Liver (tissue), 9 donors: ENCODE measurements around the gene OR5B2. TPM values are rescaled to one million over a fixed set of nuclear protein-coding genes. Genes with fewer than 3 reads are reported as not detected.

Experiments
- DNase-seq: peaks from one replicate; pipeline ENCODE4 v3.0.0-alpha.2; 2017; ENCODE audit warnings: low spot score
- H3K27ac ChIP-seq, 2 donors: one replicate each; pipeline ENCODE4 v1.7.0; 2013; ENCODE audit warnings: inconsistent platforms in 2 of 2, low read length in 2 of 2, control low read depth in 1 of 2, low read depth in 1 of 2, mild to moderate bottlenecking in 1 of 2
- H3K27me3 ChIP-seq, 4 donors: one replicate each; pipeline versions ENCODE4 v1.6.1 to v1.7.0; 2013; ENCODE audit warnings: low read length in 3 of 4, inconsistent platforms in 1 of 4, mild to moderate bottlenecking in 1 of 4, moderate library complexity in 1 of 4; ENCODE audit not compliant: control insufficient read depth in 4 of 4, insufficient read depth in 4 of 4
- H3K36me3 ChIP-seq, 4 donors: one replicate each; pipeline versions ENCODE4 v1.6.1 to v1.7.0; 2013; ENCODE audit warnings: low read length in 3 of 4, mild to moderate bottlenecking in 3 of 4, low read depth in 1 of 4, moderate library complexity in 1 of 4; ENCODE audit not compliant: control insufficient read depth in 4 of 4, insufficient read depth in 3 of 4
- H3K4me1 ChIP-seq, 4 donors: one replicate each; pipeline versions ENCODE4 v1.6.1 to v1.7.0; 2013; ENCODE audit warnings: low read length in 3 of 4, mild to moderate bottlenecking in 3 of 4, moderate library complexity in 1 of 4; ENCODE audit not compliant: control insufficient read depth in 4 of 4, insufficient read depth in 4 of 4
- H3K4me3 ChIP-seq, 3 donors: one replicate each; pipeline versions ENCODE4 v1.6.1 to v1.7.0; 2013; ENCODE audit warnings: low read length in 3 of 3, control low read depth in 1 of 3, low read depth in 1 of 3, mild to moderate bottlenecking in 1 of 3
- H3K9ac ChIP-seq, 2 donors: one replicate each; pipeline ENCODE4 v1.7.0; 2013; ENCODE audit warnings: low read length in 2 of 2, mild to moderate bottlenecking in 2 of 2, moderate library complexity in 2 of 2, control low read depth in 1 of 2, low read depth in 1 of 2
- H3K9me3 ChIP-seq, 4 donors: one replicate each; pipeline versions ENCODE4 v1.6.1 to v1.7.0; 2013; ENCODE audit warnings: low read length in 3 of 4; ENCODE audit not compliant: control insufficient read depth in 4 of 4
- EGR1 ChIP-seq, 2 donors: IDR thresholded peaks; 2 replicates each; pipeline ENCODE4 v1.6.1; 2016 to 2018; ENCODE audit warnings: antibody characterized with exemption in 2 of 2, low read depth in 2 of 2
- FOXA1 ChIP-seq: IDR thresholded peaks from 2 replicates; pipeline ENCODE4 v1.6.1; 2016; ENCODE audit warnings: antibody characterized with exemption
- GABPA ChIP-seq, 2 donors: IDR thresholded peaks in 1 of 2; conservative IDR thresholded peaks in 1 of 2; 2 replicates each; pipeline ENCODE4 v1.6.1; 2016; ENCODE audit warnings: antibody characterized with exemption in 2 of 2, mild to moderate bottlenecking in 1 of 2, moderate library complexity in 1 of 2
- HNF4G ChIP-seq: IDR thresholded peaks from 2 replicates; pipeline ENCODE4 v1.6.1; 2016; ENCODE audit warnings: antibody characterized with exemption
- JUND ChIP-seq, 2 donors: IDR thresholded peaks; 2 replicates each; pipeline ENCODE4 v1.6.1; 2016; ENCODE audit warnings: antibody characterized with exemption in 2 of 2
- NR2F2 ChIP-seq: IDR thresholded peaks from 2 replicates; pipeline ENCODE4 v1.6.1; 2016; ENCODE audit warnings: antibody characterized with exemption
- RAD21 ChIP-seq, 2 donors: IDR thresholded peaks; 2 replicates each; pipeline ENCODE4 v1.6.1; 2016; ENCODE audit warnings: antibody characterized with exemption in 2 of 2, mild to moderate bottlenecking in 2 of 2
- RXRA ChIP-seq, 2 donors: IDR thresholded peaks; 2 replicates each; pipeline ENCODE4 v1.6.1; 2017 to 2018; ENCODE audit warnings: antibody characterized with exemption in 2 of 2, mild to moderate bottlenecking in 1 of 2
- SP1 ChIP-seq: IDR thresholded peaks from 2 replicates; pipeline ENCODE4 v1.6.1; 2018; ENCODE audit warnings: antibody characterized with exemption, mild to moderate bottlenecking
- TAF1 ChIP-seq: conservative IDR thresholded peaks from 2 replicates; pipeline ENCODE4 v1.6.1; 2016; ENCODE audit warnings: antibody characterized with exemption, mild to moderate bottlenecking
- YY1 ChIP-seq: IDR thresholded peaks from 2 replicates; pipeline ENCODE4 v1.6.1; 2016; ENCODE audit warnings: antibody characterized with exemption, mild to moderate bottlenecking
- WGBS: extraction: QIAGEN DNeasy Blood & Tissue Kit; methylation state at CpG from one replicate; pipeline ENCODE4 v1.1.7; 2013; 5-methylcytosine and 5-hydroxymethylcytosine counted together
- polyA plus RNA-seq, 2 donors: library from polyadenylated mRNA; stranded (reverse) in 1 of 2; unstranded in 1 of 2; fragments of 200-250 nt in 1 of 2; fragments of >200 nt in 1 of 2; fragmentation: Nextera tagmentation in 1 of 2; extraction: Ambion mirVana in 1 of 2; gene quantifications; one replicate each; pipeline versions ENCODE4 v1.2.1 to v1.2.3, GENCODE V29; 2013 to 2015
- total RNA-seq, 2 donors: library from RNA; depleted of rRNA; stranded (reverse); fragments of >200 nt; gene quantifications; one replicate each; pipeline ENCODE4 v1.2.3, GENCODE V29; 2014
- TF ChIP-seq, protein P1 (sequence below): fragments of 150-350 bp; IDR thresholded peaks from 2 replicates; pipeline ENCODE4 v1.5.1; 2017; ENCODE audit warnings: improper control_type of control experiment, low read depth, low read length; ENCODE audit not compliant: missing input control
- TF ChIP-seq, protein P2 (sequence below): IDR thresholded peaks from 2 replicates; pipeline ENCODE4 v1.6.1; 2016; ENCODE audit warnings: antibody characterized with exemption
- TF ChIP-seq, protein P3 (sequence below): IDR thresholded peaks from 2 replicates; pipeline ENCODE4 v1.6.1; 2016; ENCODE audit warnings: antibody characterized with exemption
- TF ChIP-seq, protein P4 (sequence below): IDR thresholded peaks from 2 replicates; pipeline ENCODE4 v1.6.1; 2016; ENCODE audit warnings: antibody characterized with exemption
- TF ChIP-seq, protein P5 (sequence below): IDR thresholded peaks from 2 replicates; pipeline ENCODE4 v1.6.1; 2016; ENCODE audit warnings: antibody characterized with exemption, mild to moderate bottlenecking
- donor health status: healthy.
- donor health status: healthy.
- donor health status: healthy.
- donor health status: healthy.
- donor health status: healthy.

OR5B2 gene
- total and polyA plus RNA-seq, 4 donors = not detected

DNA sequence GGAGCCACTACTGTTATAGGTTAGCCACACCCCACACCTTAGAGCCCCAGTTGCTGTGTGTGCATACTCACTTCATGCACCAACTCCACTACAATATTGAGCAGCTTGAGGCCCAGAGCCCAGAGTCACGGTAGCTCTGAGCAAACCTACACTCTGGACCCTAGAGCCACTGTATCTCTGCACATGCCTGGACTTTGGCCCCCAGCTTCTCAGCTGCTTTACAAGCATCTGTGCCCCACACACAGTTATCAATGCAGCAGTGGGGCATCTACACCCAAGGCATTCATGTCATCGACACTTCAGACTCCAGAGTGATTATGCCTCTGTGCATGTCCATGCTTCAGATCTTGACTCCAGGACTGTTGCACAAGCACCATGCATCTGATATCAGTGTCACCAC is 16.4 kb upstream of the OR5B2 start:
- no peaks in the 10 kb centered on the region for H3K27me3 ChIP-seq
- H3K4me3 ChIP-seq = no peak overlapping the region
- H3K9ac ChIP-seq = no peak overlapping the region
- H3K4me1 ChIP-seq = no peaks in the 10 kb centered on the region
- DNase-seq = no peak
- no peaks in the 10 kb centered on the region for H3K36me3 ChIP-seq
- WGBS = 67% methylated on average over 2 of the region's 2 CpGs
- peaks cover 6 to 8% (median 7%) of the 10 kb centered on the region in 4 donors for H3K9me3 ChIP-seq
- TF ChIP-seq NR2F2 = no peak
- no peak overlapping the region for H3K27ac ChIP-seq

DNA sequence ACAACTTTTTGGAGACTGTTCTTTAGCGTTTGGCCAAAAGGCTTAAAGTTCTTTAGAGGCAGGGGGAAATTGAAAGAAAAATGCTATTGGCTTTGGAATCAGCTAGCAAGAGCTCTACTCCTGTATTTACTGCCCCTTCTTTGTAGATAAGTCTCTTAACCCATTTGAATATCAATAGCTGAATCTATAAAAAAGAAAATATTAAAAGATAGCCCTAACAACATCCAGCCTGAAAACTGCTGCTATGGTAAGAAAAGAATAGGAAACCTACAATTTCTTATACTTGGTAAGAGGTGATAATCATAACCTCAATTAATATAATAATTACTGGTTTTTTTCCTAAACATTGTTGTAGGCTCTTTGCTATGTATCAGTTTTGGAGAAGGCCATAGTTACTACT is 14.2 kb upstream of the OR5B2 start, which contains the start of gene OR5B12:
TSS of gene OR5B12 (minus strand) at position 101 of the 400 bp plus-strand sequence. CDS start 2,085 bp downstream, outside the sequence.
- H3K4me1 ChIP-seq = no peaks in the 10 kb centered on the region
- peaks cover 8 to 10% (median 9%) of the 10 kb centered on the region in 4 donors for H3K9me3 ChIP-seq
- 71% methylated on average over 1 of the region's 1 CpG for WGBS
- no peak within 1 kb of the TSS for H3K4me3 ChIP-seq
- no peak for DNase-seq
- H3K9ac ChIP-seq = no peak within 1 kb of the TSS
- no peaks in the 10 kb centered on the region for H3K27me3 ChIP-seq
- H3K27ac ChIP-seq = no peak within 1 kb of the TSS
- TF ChIP-seq, protein P1, sequence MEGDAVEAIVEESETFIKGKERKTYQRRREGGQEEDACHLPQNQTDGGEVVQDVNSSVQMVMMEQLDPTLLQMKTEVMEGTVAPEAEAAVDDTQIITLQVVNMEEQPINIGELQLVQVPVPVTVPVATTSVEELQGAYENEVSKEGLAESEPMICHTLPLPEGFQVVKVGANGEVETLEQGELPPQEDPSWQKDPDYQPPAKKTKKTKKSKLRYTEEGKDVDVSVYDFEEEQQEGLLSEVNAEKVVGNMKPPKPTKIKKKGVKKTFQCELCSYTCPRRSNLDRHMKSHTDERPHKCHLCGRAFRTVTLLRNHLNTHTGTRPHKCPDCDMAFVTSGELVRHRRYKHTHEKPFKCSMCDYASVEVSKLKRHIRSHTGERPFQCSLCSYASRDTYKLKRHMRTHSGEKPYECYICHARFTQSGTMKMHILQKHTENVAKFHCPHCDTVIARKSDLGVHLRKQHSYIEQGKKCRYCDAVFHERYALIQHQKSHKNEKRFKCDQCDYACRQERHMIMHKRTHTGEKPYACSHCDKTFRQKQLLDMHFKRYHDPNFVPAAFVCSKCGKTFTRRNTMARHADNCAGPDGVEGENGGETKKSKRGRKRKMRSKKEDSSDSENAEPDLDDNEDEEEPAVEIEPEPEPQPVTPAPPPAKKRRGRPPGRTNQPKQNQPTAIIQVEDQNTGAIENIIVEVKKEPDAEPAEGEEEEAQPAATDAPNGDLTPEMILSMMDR = no peak
- TF ChIP-seq EGR1 (IDR thresholded peaks at IDR 0.05; ENCODE audit: low read depth in 2 of 2) = no peak
- TF ChIP-seq, protein P2, sequence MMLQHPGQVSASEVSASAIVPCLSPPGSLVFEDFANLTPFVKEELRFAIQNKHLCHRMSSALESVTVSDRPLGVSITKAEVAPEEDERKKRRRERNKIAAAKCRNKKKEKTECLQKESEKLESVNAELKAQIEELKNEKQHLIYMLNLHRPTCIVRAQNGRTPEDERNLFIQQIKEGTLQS = no peak
- TF ChIP-seq, protein P3, sequence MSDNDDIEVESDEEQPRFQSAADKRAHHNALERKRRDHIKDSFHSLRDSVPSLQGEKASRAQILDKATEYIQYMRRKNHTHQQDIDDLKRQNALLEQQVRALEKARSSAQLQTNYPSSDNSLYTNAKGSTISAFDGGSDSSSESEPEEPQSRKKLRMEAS = no peak
- no peak for TF ChIP-seq JUND (IDR thresholded peaks at IDR 0.05)
- TF ChIP-seq HNF4G = no peak
- TF ChIP-seq YY1 = no peak
- TF ChIP-seq RXRA (IDR thresholded peaks at IDR 0.05) = no peak
- no peak for TF ChIP-seq RAD21 (IDR thresholded peaks at IDR 0.05)
- TF ChIP-seq, protein P4, sequence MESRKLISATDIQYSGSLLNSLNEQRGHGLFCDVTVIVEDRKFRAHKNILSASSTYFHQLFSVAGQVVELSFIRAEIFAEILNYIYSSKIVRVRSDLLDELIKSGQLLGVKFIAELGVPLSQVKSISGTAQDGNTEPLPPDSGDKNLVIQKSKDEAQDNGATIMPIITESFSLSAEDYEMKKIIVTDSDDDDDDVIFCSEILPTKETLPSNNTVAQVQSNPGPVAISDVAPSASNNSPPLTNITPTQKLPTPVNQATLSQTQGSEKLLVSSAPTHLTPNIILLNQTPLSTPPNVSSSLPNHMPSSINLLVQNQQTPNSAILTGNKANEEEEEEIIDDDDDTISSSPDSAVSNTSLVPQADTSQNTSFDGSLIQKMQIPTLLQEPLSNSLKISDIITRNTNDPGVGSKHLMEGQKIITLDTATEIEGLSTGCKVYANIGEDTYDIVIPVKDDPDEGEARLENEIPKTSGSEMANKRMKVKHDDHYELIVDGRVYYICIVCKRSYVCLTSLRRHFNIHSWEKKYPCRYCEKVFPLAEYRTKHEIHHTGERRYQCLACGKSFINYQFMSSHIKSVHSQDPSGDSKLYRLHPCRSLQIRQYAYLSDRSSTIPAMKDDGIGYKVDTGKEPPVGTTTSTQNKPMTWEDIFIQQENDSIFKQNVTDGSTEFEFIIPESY = no peak
- TF ChIP-seq TAF1 = no peak
- no peak for TF ChIP-seq SP1
- TF ChIP-seq GABPA (IDR thresholded peaks at IDR 0.05 in 1 of 2, conservative IDR thresholded peaks at IDR 0.05 in 1 of 2) = no peak
- no peaks in the 10 kb centered on the region for H3K36me3 ChIP-seq

DNA sequence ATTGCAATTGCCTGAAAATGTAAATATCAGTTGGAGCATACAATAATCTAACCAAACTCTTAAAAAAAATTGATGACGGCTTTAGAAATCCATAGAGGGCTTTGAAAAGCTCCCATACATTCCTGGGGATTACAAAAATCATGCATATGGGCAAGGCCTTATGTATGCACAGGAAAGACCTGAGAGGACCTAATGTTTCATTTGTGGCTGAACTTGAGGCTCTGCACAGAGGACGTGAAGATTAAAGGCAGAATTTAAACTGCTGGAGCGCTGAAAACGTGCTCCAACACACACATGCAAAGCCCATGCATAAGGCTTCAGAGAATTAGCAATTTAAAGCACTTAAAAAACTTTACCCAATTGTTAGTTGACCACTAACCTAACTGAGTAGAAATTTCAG is 10.6 kb upstream of the OR5B2 start:
- H3K9ac ChIP-seq = no peak overlapping the region
- H3K27me3 ChIP-seq = no peaks in the 10 kb centered on the region
- 48% methylated on average over 4 of the region's 4 CpGs for WGBS
- no peaks in the 10 kb centered on the region for H3K4me1 ChIP-seq
- DNase-seq = no peak
- H3K27ac ChIP-seq = no peak overlapping the region
- H3K9me3 ChIP-seq = peaks cover 2 to 4% (median 3%) of the 10 kb centered on the region in 4 donors
- no peak overlapping the region for H3K4me3 ChIP-seq
- TF ChIP-seq FOXA1 (no peak), JUND (IDR thresholded peaks at IDR 0.05) (no peak), EGR1 (IDR thresholded peaks at IDR 0.05; ENCODE audit: low read depth in 2 of 2) (no peak), SP1 (no peak), GABPA (IDR thresholded peaks at IDR 0.05 in 1 of 2, conservative IDR thresholded peaks at IDR 0.05 in 1 of 2) (no peak), NR2F2 (no peak), RAD21 (IDR thresholded peaks at IDR 0.05) (no peak), TAF1 (no peak), HNF4G (no peak), YY1 (no peak)
- TF ChIP-seq, protein P1 = no peak
- TF ChIP-seq, protein P3 = no peak
- TF ChIP-seq, protein P5, sequence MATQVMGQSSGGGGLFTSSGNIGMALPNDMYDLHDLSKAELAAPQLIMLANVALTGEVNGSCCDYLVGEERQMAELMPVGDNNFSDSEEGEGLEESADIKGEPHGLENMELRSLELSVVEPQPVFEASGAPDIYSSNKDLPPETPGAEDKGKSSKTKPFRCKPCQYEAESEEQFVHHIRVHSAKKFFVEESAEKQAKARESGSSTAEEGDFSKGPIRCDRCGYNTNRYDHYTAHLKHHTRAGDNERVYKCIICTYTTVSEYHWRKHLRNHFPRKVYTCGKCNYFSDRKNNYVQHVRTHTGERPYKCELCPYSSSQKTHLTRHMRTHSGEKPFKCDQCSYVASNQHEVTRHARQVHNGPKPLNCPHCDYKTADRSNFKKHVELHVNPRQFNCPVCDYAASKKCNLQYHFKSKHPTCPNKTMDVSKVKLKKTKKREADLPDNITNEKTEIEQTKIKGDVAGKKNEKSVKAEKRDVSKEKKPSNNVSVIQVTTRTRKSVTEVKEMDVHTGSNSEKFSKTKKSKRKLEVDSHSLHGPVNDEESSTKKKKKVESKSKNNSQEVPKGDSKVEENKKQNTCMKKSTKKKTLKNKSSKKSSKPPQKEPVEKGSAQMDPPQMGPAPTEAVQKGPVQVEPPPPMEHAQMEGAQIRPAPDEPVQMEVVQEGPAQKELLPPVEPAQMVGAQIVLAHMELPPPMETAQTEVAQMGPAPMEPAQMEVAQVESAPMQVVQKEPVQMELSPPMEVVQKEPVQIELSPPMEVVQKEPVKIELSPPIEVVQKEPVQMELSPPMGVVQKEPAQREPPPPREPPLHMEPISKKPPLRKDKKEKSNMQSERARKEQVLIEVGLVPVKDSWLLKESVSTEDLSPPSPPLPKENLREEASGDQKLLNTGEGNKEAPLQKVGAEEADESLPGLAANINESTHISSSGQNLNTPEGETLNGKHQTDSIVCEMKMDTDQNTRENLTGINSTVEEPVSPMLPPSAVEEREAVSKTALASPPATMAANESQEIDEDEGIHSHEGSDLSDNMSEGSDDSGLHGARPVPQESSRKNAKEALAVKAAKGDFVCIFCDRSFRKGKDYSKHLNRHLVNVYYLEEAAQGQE = no peak
- no peaks in the 10 kb centered on the region for H3K36me3 ChIP-seq
